Caco-2 (cell line): Measurements from ENCODE around the gene RRP9. TPM values are rescaled to one million over a fixed set of nuclear protein-coding genes. Genes with fewer than 3 reads are reported as not detected.

ENCODE experiments used
- BruUV-seq: library from RNA; stranded (reverse); fragments of 400-500 nt; replicated peaks from 2 replicates; lab custom pipeline; 2021; lab: Mats Ljungman, UMichigan
- CTCF ChIA-PET: fragments of 300-600 bp; sonication (Branson Sonifier 250); formaldehyde crosslinking; loops from one replicate; lab custom pipeline; 2022; ENCODE audit warnings: antibody characterized with exemption; lab: Charles Lee
- POLR2A ChIA-PET: fragments of 300-600 bp; sonication (Branson Sonifier 250); formaldehyde crosslinking; loops from one replicate; lab custom pipeline; 2022; ENCODE audit warnings: antibody characterized with exemption; lab: Charles Lee
- DNase-seq, 2 experiments: peaks; one replicate each; pipeline versions ENCODE4 v3.0.0 to v3.0.0-alpha.2; 2020 to 2022
- H3K27me3 ChIP-seq: replicated peaks from 2 replicates; pipeline ENCODE4 v1.6.0; 2011; ENCODE audit warnings: low read length; ENCODE audit not compliant: control insufficient read depth, insufficient read depth
- H3K36me3 ChIP-seq: 2 replicates; pipeline ENCODE4 v1.5.1; 2011; ENCODE audit warnings: low read length; ENCODE audit not compliant: control insufficient read depth, insufficient read depth
- H3K4me1 ChIP-seq: fragments of 250-450 bp; sonication (Bioruptor Pico); 2 replicates; pipeline ENCODE4 v1.5.1; 2020; ENCODE audit warnings: mild to moderate bottlenecking
- H3K4me3 ChIP-seq: 2 replicates; pipeline ENCODE4 v1.5.1; 2011; ENCODE audit warnings: low read depth, mild to moderate bottlenecking, control low read depth, low read length
- H3K9me3 ChIP-seq: fragments of 250-450 bp; sonication (Bioruptor Pico); 2 replicates; pipeline ENCODE4 v1.5.1; 2020; ENCODE audit warnings: mild to moderate bottlenecking, moderate library complexity
- H3K27ac Mint-ChIP-seq: one replicate; pipeline ENCODE4 v1.8.0; 2022; ENCODE audit warnings: mixed read lengths; ENCODE audit not compliant: unreplicated experiment
- H3K27me3 Mint-ChIP-seq: one replicate; pipeline ENCODE4 v1.8.0; 2022; ENCODE audit warnings: mixed read lengths; ENCODE audit not compliant: insufficient read depth, unreplicated experiment
- H3K36me3 Mint-ChIP-seq: one replicate; pipeline ENCODE4 v1.8.0; 2022; ENCODE audit warnings: mild to moderate bottlenecking, mixed read lengths; ENCODE audit not compliant: insufficient read depth, unreplicated experiment
- H3K4me1 Mint-ChIP-seq: one replicate; pipeline ENCODE4 v1.8.0; 2022; ENCODE audit warnings: low read depth, mixed read lengths; ENCODE audit not compliant: unreplicated experiment
- H3K4me3 Mint-ChIP-seq: one replicate; pipeline ENCODE4 v1.8.0; 2022; ENCODE audit warnings: mild to moderate bottlenecking, moderate library complexity, mixed read lengths; ENCODE audit not compliant: unreplicated experiment
- H3K9me3 Mint-ChIP-seq: one replicate; pipeline ENCODE4 v1.8.0; 2022; ENCODE audit warnings: mixed read lengths; ENCODE audit not compliant: unreplicated experiment
- intact Hi-C: fragments of 100-400 bp; cut with micrococcal nuclease; formaldehyde crosslinking; loops from one replicate; pipeline ENCODE4 v1.10.0; 2022; ENCODE audit not compliant: unreplicated experiment
- total RNA-seq: library from RNA; stranded (reverse); gene quantifications from 2 replicates; pipeline ENCODE4 v1.2.3, GENCODE V29; 2022
- TF ChIP-seq, protein P1 (sequence below), 2 experiments: fragments of 200-600 bp in 1 of 2; IDR thresholded peaks; 1 replicate in 1 of 2; 2 replicates in 1 of 2; pipeline versions ENCODE4 v1.5.1 to v1.8.0; 2011 to 2022; ENCODE audit warnings: antibody characterized with exemption in 1 of 2, control low read depth in 1 of 2, inconsistent platforms in 1 of 2, low read depth in 1 of 2, low read length in 1 of 2, mild to moderate bottlenecking in 1 of 2, moderate library complexity in 1 of 2; ENCODE audit not compliant: insufficient read depth in 1 of 2, severe bottlenecking in 1 of 2, unreplicated experiment in 1 of 2

The RRP9 gene
- total RNA-seq, 1 experiment from 2014 or later, result 39.1 TPM

DNA sequence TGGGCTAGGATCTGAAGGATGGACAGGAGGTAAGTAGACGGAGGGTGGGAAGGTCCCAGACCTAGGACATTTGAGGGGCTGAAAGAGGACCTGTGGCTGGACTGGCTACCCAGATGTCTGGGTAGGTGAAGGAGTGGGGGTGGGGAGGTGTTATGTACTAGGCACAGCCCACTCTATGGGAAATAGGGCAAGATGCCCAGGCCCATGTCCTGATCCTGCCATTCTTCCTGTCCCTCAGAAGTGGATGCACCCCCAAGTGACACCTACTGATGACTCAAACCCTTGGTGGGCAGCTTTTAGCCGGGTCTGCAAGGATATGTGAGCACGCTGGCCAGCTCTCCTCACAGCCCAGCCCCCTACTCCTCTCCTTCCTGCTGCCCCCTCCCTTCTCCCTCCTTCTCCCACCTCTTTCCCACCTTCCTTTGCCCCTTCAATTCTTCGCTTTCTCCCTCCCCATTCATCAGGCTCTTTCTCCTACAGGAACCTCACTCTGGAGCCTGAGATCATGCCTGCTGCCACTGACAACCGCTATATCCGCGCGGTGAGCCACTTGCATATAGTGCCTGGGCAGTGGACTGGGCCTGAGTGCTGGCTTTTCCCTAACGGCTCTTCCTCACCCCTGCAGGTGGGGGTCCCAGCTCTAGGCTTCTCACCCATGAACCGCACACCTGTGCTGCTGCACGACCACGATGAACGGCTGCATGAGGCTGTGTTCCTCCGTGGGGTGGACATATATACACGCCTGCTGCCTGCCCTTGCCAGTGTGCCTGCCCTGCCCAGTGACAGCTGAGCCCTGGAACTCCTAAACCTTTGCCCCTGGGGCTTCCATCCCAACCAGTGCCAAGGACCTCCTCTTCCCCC, 46.8 kb upstream of the RRP9 start:
- peaks cover 51% of the 10 kb centered on the region for H3K36me3 Mint-ChIP-seq
- no TSS peak for BruUV-seq
- DNase-seq, result no peak
- peaks cover 23% of the 10 kb centered on the region for H3K4me1 Mint-ChIP-seq
- no peak overlapping the region for H3K4me3 Mint-ChIP-seq
- H3K4me3 ChIP-seq, result no peak overlapping the region
- peaks cover 35% of the 10 kb centered on the region for H3K4me1 ChIP-seq
- H3K27me3 ChIP-seq, result no peaks in the 10 kb centered on the region
- H3K27ac Mint-ChIP-seq, result no peak overlapping the region
- ChIA-PET POLR2A (no interaction called here), CTCF (no interaction called here)
- TF ChIP-seq, protein P1, sequence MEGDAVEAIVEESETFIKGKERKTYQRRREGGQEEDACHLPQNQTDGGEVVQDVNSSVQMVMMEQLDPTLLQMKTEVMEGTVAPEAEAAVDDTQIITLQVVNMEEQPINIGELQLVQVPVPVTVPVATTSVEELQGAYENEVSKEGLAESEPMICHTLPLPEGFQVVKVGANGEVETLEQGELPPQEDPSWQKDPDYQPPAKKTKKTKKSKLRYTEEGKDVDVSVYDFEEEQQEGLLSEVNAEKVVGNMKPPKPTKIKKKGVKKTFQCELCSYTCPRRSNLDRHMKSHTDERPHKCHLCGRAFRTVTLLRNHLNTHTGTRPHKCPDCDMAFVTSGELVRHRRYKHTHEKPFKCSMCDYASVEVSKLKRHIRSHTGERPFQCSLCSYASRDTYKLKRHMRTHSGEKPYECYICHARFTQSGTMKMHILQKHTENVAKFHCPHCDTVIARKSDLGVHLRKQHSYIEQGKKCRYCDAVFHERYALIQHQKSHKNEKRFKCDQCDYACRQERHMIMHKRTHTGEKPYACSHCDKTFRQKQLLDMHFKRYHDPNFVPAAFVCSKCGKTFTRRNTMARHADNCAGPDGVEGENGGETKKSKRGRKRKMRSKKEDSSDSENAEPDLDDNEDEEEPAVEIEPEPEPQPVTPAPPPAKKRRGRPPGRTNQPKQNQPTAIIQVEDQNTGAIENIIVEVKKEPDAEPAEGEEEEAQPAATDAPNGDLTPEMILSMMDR (IDR thresholded peaks at IDR 0.05; ENCODE audit: insufficient read depth in 1 of 2, low read depth in 1 of 2, low read length in 1 of 2, severe bottlenecking in 1 of 2, unreplicated experiment in 1 of 2), result no peak
- peaks cover 3% of the 10 kb centered on the region for H3K36me3 ChIP-seq
- intact Hi-C loops, result no loop called here
- no peaks in the 10 kb centered on the region for H3K9me3 ChIP-seq
- H3K27me3 Mint-ChIP-seq, result no peaks in the 10 kb centered on the region
- no peaks in the 10 kb centered on the region for H3K9me3 Mint-ChIP-seq

- CTCF ChIA-PET, result interaction anchor here (2.4 kb wide), 1 partner anchor 46 kb away, joined by 5 read pairs; the partner anchor contains the start of gene RRP9
- POLR2A ChIA-PET, result interaction anchor here (2.1 kb wide), 1 partner anchor 8 kb away, joined by 7 read pairs; the partner anchor contains the start of gene RPL29
- Mint-ChIP-seq H3K36me3 (peaks cover 50% of the 10 kb centered on the region), H3K9me3 (no peaks in the 10 kb centered on the region), H3K27ac (no peak overlapping the region), H3K27me3 (no peaks in the 10 kb centered on the region), H3K4me3 (no peak overlapping the region), H3K4me1 (peaks cover 23% of the 10 kb centered on the region)
- Histone ChIP-seq H3K4me1 (peaks cover 35% of the 10 kb centered on the region), H3K27me3 (no peaks in the 10 kb centered on the region), H3K9me3 (no peaks in the 10 kb centered on the region), H3K4me3 (no peak overlapping the region), H3K36me3 (peaks cover 3% of the 10 kb centered on the region)
- TF ChIP-seq, protein P1 (IDR thresholded peaks at IDR 0.05; ENCODE audit: insufficient read depth in 1 of 2, low read depth in 1 of 2, low read length in 1 of 2, severe bottlenecking in 1 of 2, unreplicated experiment in 1 of 2), result no peak
- no peak for DNase-seq
- intact Hi-C loops, result no loop called here
- BruUV-seq, result no TSS peak
Observed at GRCh38 chr3:51987568-51987967, 45.9 kb upstream of the RRP9 start.

DNA sequence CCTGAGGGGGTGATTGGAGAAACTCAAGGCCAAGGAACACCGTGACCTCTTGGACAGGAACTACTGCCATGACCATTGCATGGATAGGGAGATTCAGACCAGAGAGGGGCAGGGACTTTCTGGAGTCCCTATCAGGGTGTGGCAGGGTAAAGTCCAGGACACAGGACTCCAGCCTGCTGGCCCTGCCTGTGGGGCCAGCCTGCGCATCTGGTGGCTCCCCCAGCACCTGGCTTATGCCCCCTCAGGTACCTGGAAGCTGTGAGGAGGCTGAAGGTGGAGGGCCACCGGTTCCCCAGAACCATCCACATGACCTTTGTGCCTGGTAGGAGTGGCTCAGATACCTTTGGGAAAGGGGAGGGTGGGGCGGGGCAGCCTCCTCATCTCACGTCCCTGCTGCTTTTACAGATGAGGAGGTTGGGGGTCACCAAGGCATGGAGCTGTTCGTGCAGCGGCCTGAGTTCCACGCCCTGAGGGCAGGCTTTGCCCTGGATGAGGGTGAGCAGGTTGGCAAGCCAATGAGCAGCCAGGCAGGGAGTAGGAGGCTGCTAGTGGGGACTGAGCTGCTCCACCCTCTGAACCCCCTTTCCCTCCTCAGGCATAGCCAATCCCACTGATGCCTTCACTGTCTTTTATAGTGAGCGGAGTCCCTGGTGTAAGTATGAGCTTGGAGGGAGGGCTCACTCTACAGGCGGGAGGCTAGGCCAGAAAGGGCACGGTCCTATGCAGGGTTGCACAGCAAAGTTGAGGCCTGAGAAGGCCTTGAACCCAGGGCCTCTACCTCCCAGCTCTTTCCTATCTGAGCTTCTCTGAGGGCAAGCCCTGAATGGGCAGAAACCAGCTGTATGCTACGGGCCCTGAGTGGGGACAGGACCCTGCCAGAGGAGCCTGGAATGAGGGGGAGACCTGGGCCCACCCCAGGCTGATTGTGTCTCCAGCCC, 44.6 kb upstream of the RRP9 start:
- H3K36me3 ChIP-seq, result peaks cover 3% of the 10 kb centered on the region
- peak; percentile 45 to 74 for DNase-seq
- 0 out of 2 replicates have a peak overlapping the region, but pooled peaks have one; percentile 14 for H3K4me3 ChIP-seq
- CTCF ChIA-PET, result interaction anchor here (2.4 kb wide), 1 partner anchor 45 kb away, joined by 5 read pairs; the partner anchor contains the start of gene RRP9
- intact Hi-C loops, result no loop called here
- no TSS peak for BruUV-seq
- H3K9me3 ChIP-seq, result no peaks in the 10 kb centered on the region
- H3K4me1 ChIP-seq, result peaks cover 44% of the 10 kb centered on the region
- H3K9me3 Mint-ChIP-seq, result no peaks in the 10 kb centered on the region
- H3K4me1 Mint-ChIP-seq, result peaks cover 23% of the 10 kb centered on the region
- H3K36me3 Mint-ChIP-seq, result peaks cover 42% of the 10 kb centered on the region
- POLR2A ChIA-PET, result interaction anchor here (2.1 kb wide), 1 partner anchor 10 kb away, joined by 7 read pairs; the partner anchor contains the start of gene RPL29
- no peaks in the 10 kb centered on the region for H3K27me3 ChIP-seq
- peak overlapping the region; percentile 99 for H3K4me3 Mint-ChIP-seq
- TF ChIP-seq, protein P1 (IDR thresholded peaks at IDR 0.05; ENCODE audit: insufficient read depth in 1 of 2, low read depth in 1 of 2, low read length in 1 of 2, severe bottlenecking in 1 of 2, unreplicated experiment in 1 of 2), result no peak
- no peaks in the 10 kb centered on the region for H3K27me3 Mint-ChIP-seq
- peak overlapping the region; percentile 90 for H3K27ac Mint-ChIP-seq
